Measurements from ENCODE around the gene CD163L1. TPM values are rescaled to one million over a fixed set of nuclear protein-coding genes. Genes with fewer than 3 reads are reported as not detected.

Gene CD163L1
- total RNA-seq, 1 experiment from 2014 or later = 2.1 TPM

GRCh38 chr12:7459973-7460372, 16.0 kb upstream of the CD163L1 start:
- BruUV-seq (replicated peaks) = no TSS peak

GRCh38 chr12:7451756-7452155, 7.8 kb upstream of the CD163L1 start:
- no TSS peak for BruUV-seq (replicated peaks)
- Mint-ChIP-seq H3K4me1 (ENCODE audit: insufficient read depth, unreplicated experiment) (peaks cover 7% of the 10 kb centered on the region), H3K27me3 (ENCODE audit: insufficient read depth, unreplicated experiment) (no peaks in the 10 kb centered on the region), H3K4me3 (ENCODE audit: unreplicated experiment) (no peak overlapping the region), H3K9me3 (ENCODE audit: unreplicated experiment) (no peaks in the 10 kb centered on the region), H3K27ac (ENCODE audit: low read depth, unreplicated experiment) (no peak overlapping the region), H3K36me3 (ENCODE audit: insufficient read depth, unreplicated experiment) (no peaks in the 10 kb centered on the region)
- intact Hi-C loops (cut with micrococcal nuclease) = no loop called here
- TF ChIP-seq CTCF (IDR thresholded peaks at IDR 0.05; ENCODE audit: unreplicated experiment) = no peak
- CTCF ChIA-PET = interaction anchor here (0.7 to 1.6 kb wide), 3 partner anchors 9 to 232 kb away, joined by 3 to 5 read pairs (median 3); no protein-coding TSS in a partner anchor
- DNase-seq (ENCODE audit: unreplicated experiment) = peak; percentile 6
- POLR2A ChIA-PET = no interaction called here

More at GRCh38 chr12:7459973-7460372, 16.0 kb upstream of the CD163L1 start:
- Mint-ChIP-seq H3K27me3 (ENCODE audit: insufficient read depth, unreplicated experiment) (no peaks in the 10 kb centered on the region), H3K4me1 (ENCODE audit: insufficient read depth, unreplicated experiment) (peaks cover 5% of the 10 kb centered on the region), H3K4me3 (ENCODE audit: unreplicated experiment) (no peak overlapping the region), H3K9me3 (ENCODE audit: unreplicated experiment) (no peaks in the 10 kb centered on the region), H3K27ac (ENCODE audit: low read depth, unreplicated experiment) (no peak overlapping the region), H3K36me3 (ENCODE audit: insufficient read depth, unreplicated experiment) (no peaks in the 10 kb centered on the region)
- ChIA-PET CTCF (interaction anchor here (0.6 to 8.9 kb wide), 41 partner anchors 10 to 660 kb away, joined by 3 to 135 read pairs (median 5); no protein-coding TSS in a partner anchor), POLR2A (no interaction called here)
- no peak for TF ChIP-seq CTCF (IDR thresholded peaks at IDR 0.05; ENCODE audit: unreplicated experiment)
- intact Hi-C loops (cut with micrococcal nuclease) = loop anchor here (1.0 to 5.0 kb wide), 5 partner anchors 86 to 318 kb away; no protein-coding TSS in a partner anchor
- DNase-seq (ENCODE audit: unreplicated experiment) = no peak

- peak; percentile 41 for DNase-seq (ENCODE audit: unreplicated experiment)
- intact Hi-C loops (cut with micrococcal nuclease) = no loop called here
- POLR2A ChIA-PET = no interaction called here
- peaks cover 7% of the 10 kb centered on the region for H3K4me1 Mint-ChIP-seq (ENCODE audit: insufficient read depth, unreplicated experiment)
- CTCF ChIA-PET = interaction anchor here (1.1 kb wide), 1 partner anchor 10 kb away, joined by 7 read pairs; no protein-coding TSS in a partner anchor
- no peaks in the 10 kb centered on the region for H3K36me3 Mint-ChIP-seq (ENCODE audit: insufficient read depth, unreplicated experiment)
- TF ChIP-seq CTCF (IDR thresholded peaks at IDR 0.05; ENCODE audit: unreplicated experiment) = no peak
- H3K27me3 Mint-ChIP-seq (ENCODE audit: insufficient read depth, unreplicated experiment) = no peaks in the 10 kb centered on the region
- BruUV-seq (replicated peaks) = no TSS peak
- H3K9me3 Mint-ChIP-seq (ENCODE audit: unreplicated experiment) = no peaks in the 10 kb centered on the region
- no peak overlapping the region for H3K27ac Mint-ChIP-seq (ENCODE audit: low read depth, unreplicated experiment)
- H3K4me3 Mint-ChIP-seq (ENCODE audit: unreplicated experiment) = no peak overlapping the region
Observed at GRCh38 chr12:7450667-7451066, 6.7 kb upstream of the CD163L1 start.

- peaks cover 7% of the 10 kb centered on the region for H3K4me1 Mint-ChIP-seq (ENCODE audit: insufficient read depth, unreplicated experiment)
- no peaks in the 10 kb centered on the region for H3K9me3 Mint-ChIP-seq (ENCODE audit: unreplicated experiment)
- H3K27ac Mint-ChIP-seq (ENCODE audit: low read depth, unreplicated experiment) = no peak overlapping the region
- ChIA-PET CTCF (interaction anchor here (0.5 to 1.2 kb wide), 3 partner anchors 12 to 188 kb away, joined by 3 to 4 read pairs (median 3); no protein-coding TSS in a partner anchor), POLR2A (no interaction called here)
- no peaks in the 10 kb centered on the region for H3K36me3 Mint-ChIP-seq (ENCODE audit: insufficient read depth, unreplicated experiment)
- no peak for TF ChIP-seq CTCF (IDR thresholded peaks at IDR 0.05; ENCODE audit: unreplicated experiment)
- no peak for DNase-seq (ENCODE audit: unreplicated experiment)
- H3K4me3 Mint-ChIP-seq (ENCODE audit: unreplicated experiment) = no peak overlapping the region
- intact Hi-C loops (cut with micrococcal nuclease) = no loop called here
- BruUV-seq (replicated peaks) = no TSS peak
- no peaks in the 10 kb centered on the region for H3K27me3 Mint-ChIP-seq (ENCODE audit: insufficient read depth, unreplicated experiment)
Observed at GRCh38 chr12:7448099-7448498, 4.1 kb upstream of the CD163L1 start.

Data from MCF 10A (cell line).